Progenitor cell of endocrine pancreas (in vitro differentiated cells): Measurements from ENCODE around the gene SEC23A. TPM values are rescaled to one million over a fixed set of nuclear protein-coding genes. Genes with fewer than 3 reads are reported as not detected.
A peak's percentile ranks its signal among the peaks of the same experiment; 100 is the strongest.
"Not testable (repeated sequence)": the region's sequence is repeated elsewhere in the genome, so short reads cannot be mapped to it uniquely, and the experiment has no call there.

Experiments
- DNase-seq: peaks from one replicate; pipeline ENCODE4 v3.0.0; 2021; ENCODE audit warnings: low spot score; ENCODE audit not compliant: unreplicated experiment
- H3K27ac Mint-ChIP-seq: 2 replicates; pipeline ENCODE4 v1.8.0; 2021; ENCODE audit warnings: mild to moderate bottlenecking, moderate library complexity, mixed read lengths
- H3K27me3 Mint-ChIP-seq: 2 replicates; pipeline ENCODE4 v1.8.0; 2021; ENCODE audit warnings: mixed read lengths
- H3K36me3 Mint-ChIP-seq: 2 replicates; pipeline ENCODE4 v1.8.0; 2022; ENCODE audit warnings: mixed read lengths; ENCODE audit not compliant: insufficient read depth
- H3K4me1 Mint-ChIP-seq: 2 replicates; pipeline ENCODE4 v1.8.0; 2021; ENCODE audit warnings: low read depth, mixed read lengths
- H3K4me3 Mint-ChIP-seq: 2 replicates; pipeline ENCODE4 v1.8.0; 2021; ENCODE audit warnings: low read depth, mild to moderate bottlenecking, moderate library complexity, mixed read lengths
- H3K9me3 Mint-ChIP-seq: 2 replicates; pipeline ENCODE4 v1.8.0; 2021; ENCODE audit warnings: low read depth, mixed read lengths
- total RNA-seq: library from RNA; stranded (reverse); gene quantifications from 2 replicates; pipeline ENCODE4 v1.2.1, GENCODE V29; 2021
- TF ChIP-seq, protein P1 (sequence below): fragments of 200-600 bp; sonication (generic); IDR thresholded peaks from one replicate; pipeline ENCODE4 v1.5.0; 2021; ENCODE audit warnings: antibody characterized with exemption, mild to moderate bottlenecking; ENCODE audit not compliant: unreplicated experiment

Gene SEC23A
- total RNA-seq, 1 donor from 2014 or later, result 69.5 TPM

DNA sequence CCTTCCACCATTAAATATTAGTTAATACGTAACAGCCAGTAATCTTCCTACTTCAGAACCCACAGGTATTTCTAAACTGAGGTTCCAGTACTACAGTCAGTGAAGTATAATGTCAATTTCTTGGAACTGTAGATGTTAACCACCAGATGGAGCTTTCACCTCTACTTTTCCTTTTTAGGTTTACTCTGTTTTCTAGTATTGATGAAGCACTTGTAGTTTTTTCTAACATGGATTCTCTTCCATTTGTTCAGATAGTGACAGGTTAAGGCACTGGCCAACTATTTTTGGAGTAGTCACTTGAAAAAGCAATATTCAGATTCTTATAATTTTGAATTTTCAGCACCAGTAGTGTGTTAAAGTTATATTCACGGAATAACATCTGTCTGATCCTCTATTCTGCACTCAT is 4.6 kb upstream of the SEC23A start:
- no peaks in the 10 kb centered on the region for H3K27me3 Mint-ChIP-seq
- TF ChIP-seq, protein P1, sequence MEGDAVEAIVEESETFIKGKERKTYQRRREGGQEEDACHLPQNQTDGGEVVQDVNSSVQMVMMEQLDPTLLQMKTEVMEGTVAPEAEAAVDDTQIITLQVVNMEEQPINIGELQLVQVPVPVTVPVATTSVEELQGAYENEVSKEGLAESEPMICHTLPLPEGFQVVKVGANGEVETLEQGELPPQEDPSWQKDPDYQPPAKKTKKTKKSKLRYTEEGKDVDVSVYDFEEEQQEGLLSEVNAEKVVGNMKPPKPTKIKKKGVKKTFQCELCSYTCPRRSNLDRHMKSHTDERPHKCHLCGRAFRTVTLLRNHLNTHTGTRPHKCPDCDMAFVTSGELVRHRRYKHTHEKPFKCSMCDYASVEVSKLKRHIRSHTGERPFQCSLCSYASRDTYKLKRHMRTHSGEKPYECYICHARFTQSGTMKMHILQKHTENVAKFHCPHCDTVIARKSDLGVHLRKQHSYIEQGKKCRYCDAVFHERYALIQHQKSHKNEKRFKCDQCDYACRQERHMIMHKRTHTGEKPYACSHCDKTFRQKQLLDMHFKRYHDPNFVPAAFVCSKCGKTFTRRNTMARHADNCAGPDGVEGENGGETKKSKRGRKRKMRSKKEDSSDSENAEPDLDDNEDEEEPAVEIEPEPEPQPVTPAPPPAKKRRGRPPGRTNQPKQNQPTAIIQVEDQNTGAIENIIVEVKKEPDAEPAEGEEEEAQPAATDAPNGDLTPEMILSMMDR, result peak; percentile 58
- H3K36me3 Mint-ChIP-seq, result no peaks in the 10 kb centered on the region
- no peak overlapping the region for H3K27ac Mint-ChIP-seq
- no peaks in the 10 kb centered on the region for H3K9me3 Mint-ChIP-seq
- no peak for DNase-seq
- no peak overlapping the region for H3K4me3 Mint-ChIP-seq
- H3K4me1 Mint-ChIP-seq, result peaks cover 7% of the 10 kb centered on the region

DNA sequence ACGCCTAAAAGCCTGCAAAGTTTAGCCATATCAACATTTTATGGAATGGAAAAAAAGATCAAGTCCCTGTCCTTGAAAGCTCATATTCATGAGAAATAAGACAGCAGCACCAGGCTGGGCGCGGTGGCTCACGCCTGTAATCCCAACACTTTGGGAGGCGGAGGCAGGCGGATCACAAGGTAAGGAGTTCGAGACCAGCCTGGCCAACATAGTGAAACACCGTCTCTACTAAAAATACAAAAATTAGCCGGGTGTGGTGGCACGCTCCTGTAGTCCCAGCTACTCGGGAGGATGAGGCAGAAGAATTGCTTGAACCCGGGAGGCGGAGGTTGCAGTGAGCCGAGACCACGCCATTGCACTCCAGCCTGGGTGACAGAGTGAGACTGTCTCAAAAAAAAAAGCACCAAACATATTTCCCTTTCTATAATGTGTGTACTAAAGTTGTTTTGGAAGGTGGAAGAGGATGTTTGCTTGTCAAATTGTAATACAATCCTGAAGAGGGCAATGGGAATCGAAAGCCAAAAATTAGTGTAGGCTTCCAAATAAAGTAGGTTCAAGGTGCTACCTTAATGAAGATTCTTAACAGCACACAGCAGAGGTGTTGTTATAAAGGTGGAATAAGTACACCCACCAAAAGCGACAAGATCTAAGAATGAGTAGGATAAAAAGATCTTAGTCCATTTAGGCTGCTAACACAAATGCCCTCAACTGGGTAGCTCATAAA is 1.2 kb upstream of the SEC23A start:
- Mint-ChIP-seq H3K27ac (peak overlapping the region; percentile 98), H3K4me3 (peak overlapping the region; percentile 90), H3K4me1 (peaks cover 19% of the 10 kb centered on the region)
- not testable (repeated sequence) for H3K9me3 Mint-ChIP-seq, DNase-seq, H3K36me3 Mint-ChIP-seq, H3K27me3 Mint-ChIP-seq

DNA sequence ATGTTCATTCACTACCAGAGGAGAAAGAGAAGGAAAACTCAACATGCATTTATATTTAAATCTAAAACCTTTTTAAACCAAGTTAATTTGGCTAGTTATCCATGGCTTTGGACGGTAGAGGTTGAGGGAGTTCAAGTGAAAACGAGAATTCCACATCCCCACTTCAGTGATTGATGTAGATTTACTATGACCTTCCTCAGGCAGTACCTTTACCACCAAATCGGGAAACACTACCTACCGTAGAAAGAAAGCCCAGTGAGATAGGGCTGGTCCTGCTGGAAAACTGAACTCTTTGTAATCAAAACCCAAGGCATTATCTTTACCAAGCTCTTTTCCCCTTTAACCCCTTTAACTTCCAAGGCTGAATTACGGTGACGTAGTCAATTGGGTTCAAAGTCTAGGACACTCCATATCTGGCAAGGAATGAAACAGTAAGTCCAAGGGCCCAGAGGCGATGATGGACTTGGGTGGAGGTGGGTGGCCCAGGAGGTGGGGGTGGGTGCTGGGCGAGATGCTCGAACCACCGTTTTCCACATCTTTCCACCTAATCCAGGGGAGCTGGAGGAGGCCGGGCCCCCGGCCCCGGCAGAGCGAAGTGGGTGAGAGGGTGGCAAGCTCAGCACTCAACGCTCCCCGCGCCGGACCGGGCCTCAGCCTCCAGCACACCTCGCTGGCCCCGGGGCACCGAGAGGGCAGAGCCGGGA is 618 bp downstream of the SEC23A start:
- TF ChIP-seq, protein P1, result no peak
- Mint-ChIP-seq H3K4me1 (peaks cover 20% of the 10 kb centered on the region), H3K27ac (peak overlapping the region; percentile 98), H3K36me3 (peaks cover 3% of the 10 kb centered on the region), H3K27me3 (no peaks in the 10 kb centered on the region), H3K9me3 (no peaks in the 10 kb centered on the region), H3K4me3 (peak overlapping the region; percentile 90)
- no peak for DNase-seq

DNA sequence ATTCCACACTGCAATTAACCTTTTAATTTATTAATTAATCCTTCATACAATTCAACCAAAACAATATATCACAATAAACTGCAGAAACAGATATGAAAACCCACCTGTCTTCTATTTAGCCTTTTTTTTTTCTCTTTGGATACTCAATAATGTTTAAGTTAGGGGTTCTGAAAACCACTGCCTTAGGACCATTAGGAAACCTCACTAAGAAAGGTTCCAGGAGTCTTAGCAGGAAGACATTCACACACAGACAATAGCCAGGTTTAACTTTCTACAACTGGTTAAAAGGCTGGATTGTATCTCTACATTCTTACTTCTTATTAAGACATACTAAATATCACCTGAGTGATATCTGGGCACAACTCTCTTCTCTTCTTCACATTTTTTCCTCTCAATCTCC is 3.3 kb downstream of the SEC23A start:
- peaks cover 6% of the 10 kb centered on the region for H3K36me3 Mint-ChIP-seq
- H3K4me3 Mint-ChIP-seq, result peak overlapping the region; percentile 15
- no peak for DNase-seq
- H3K4me1 Mint-ChIP-seq, result peaks cover 20% of the 10 kb centered on the region
- peak overlapping the region; percentile 29 for H3K27ac Mint-ChIP-seq
- no peaks in the 10 kb centered on the region for H3K9me3 Mint-ChIP-seq
- TF ChIP-seq, protein P1, result no peak
- no peaks in the 10 kb centered on the region for H3K27me3 Mint-ChIP-seq

DNA sequence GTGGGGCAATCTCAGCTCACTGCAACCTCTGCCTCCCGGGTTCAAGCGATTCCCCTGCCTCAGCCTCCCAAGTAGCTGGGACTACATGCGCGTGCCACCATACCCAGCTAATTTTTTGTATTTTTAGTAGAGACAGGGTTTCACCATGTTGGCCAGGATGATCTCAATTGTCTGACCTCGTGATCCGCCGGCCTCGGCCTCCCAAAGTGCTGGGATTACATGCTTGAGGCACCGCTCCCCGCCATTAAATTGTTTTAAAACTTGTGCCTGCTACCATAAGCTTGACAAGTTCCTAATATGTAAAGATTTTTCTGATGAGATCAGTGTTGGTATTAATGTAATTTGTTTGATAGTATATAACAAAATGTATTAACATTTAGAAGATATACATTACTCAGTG is 3.8 kb downstream of the SEC23A start:
- not testable (repeated sequence) for H3K9me3 Mint-ChIP-seq, H3K27me3 Mint-ChIP-seq, H3K4me3 Mint-ChIP-seq, H3K27ac Mint-ChIP-seq, DNase-seq
- Mint-ChIP-seq H3K4me1 (peaks cover 20% of the 10 kb centered on the region), H3K36me3 (peaks cover 11% of the 10 kb centered on the region)

DNA sequence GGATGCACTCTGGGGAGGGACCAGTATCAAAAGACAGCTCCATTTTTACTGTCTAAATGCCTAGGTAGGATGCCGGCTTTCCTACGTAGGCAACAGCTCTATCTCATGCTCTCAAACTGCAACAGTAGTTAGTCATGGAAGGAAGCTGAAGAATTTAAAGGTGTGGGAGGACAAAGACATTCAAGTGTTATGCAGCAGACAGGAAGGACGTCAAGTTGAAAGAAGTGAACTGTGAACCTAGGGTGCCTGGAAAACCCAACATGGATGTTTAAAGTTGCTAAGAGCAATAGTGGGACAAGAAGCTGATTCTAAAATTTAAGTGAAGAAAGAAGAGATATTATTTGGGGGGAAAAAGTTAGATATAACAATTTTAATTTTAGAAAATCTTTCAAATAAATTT is 5.9 kb downstream of the SEC23A start:
- DNase-seq, result no peak
- Mint-ChIP-seq H3K36me3 (peaks cover 14% of the 10 kb centered on the region), H3K4me3 (no peak overlapping the region), H3K27ac (peak overlapping the region; percentile 8), H3K9me3 (no peaks in the 10 kb centered on the region), H3K4me1 (peaks cover 12% of the 10 kb centered on the region), H3K27me3 (no peaks in the 10 kb centered on the region)
- TF ChIP-seq, protein P1, result no peak
